ENCODE data around the gene GOLPH3. TPM values are rescaled to one million over a fixed set of nuclear protein-coding genes. Genes with fewer than 3 reads are reported as not detected.

The GOLPH3 gene
- total RNA-seq, 1 experiment from 2014 or later = 69.2 TPM

GRCh38 chr5:32170303-32171151, 3.6 kb downstream of the GOLPH3 start:
- ChIA-PET POLR2A (no interaction called here), RAD21 (ENCODE audit: low non-redundant PET in 1 of 2, low total read pairs in 2 of 2, uncharacterized antibody in 2 of 2, unreplicated experiment in 2 of 2) (no interaction called here), CTCF (no interaction called here)
- Histone ChIP-seq H3K9me3 (ENCODE audit: control insufficient read depth in 1 of 2, insufficient read depth in 1 of 2, low read depth in 1 of 2, low read length in 2 of 2) (no peaks in the 10 kb centered on the region), H3K27me3 (ENCODE audit: insufficient read depth, low read length) (no peaks in the 10 kb centered on the region), H3K9ac (ENCODE audit: low read length) (no peak overlapping the region), H3K36me3 (ENCODE audit: control insufficient read depth in 1 of 2, insufficient read depth in 2 of 2, low read length in 2 of 2) (peaks cover 24 to 28% of the 10 kb centered on the region in 2 experiments), H3K27ac (ENCODE audit: low read depth, low read length) (no peak overlapping the region), H3K79me2 (ENCODE audit: insufficient read depth, low read length) (peaks cover 85% of the 10 kb centered on the region), H2AFZ (ENCODE audit: low read depth, low read length, poor library complexity, severe bottlenecking) (no peak overlapping the region), H3K9me2 (ENCODE audit: insufficient read depth) (no peaks in the 10 kb centered on the region), H3K4me2 (ENCODE audit: low read length) (no peak overlapping the region; the same call in 1 of the 2 replicates), H3K4me3 (replicated peaks in 1 of 2; ENCODE audit: low read depth in 1 of 2, low read length in 2 of 2) (no peak overlapping the region), H3K4me1 (ENCODE audit: control insufficient read depth in 1 of 2, insufficient read depth in 2 of 2, low read length in 2 of 2) (peaks cover 13 to 29% of the 10 kb centered on the region in 2 experiments), H4K20me1 (ENCODE audit: insufficient read depth) (peaks cover 20% of the 10 kb centered on the region; the same call in 1 of the 2 replicates)
- no peak for TF ChIP-seq SP1 (IDR thresholded peaks at IDR 0.05; ENCODE audit: low read depth)
- no peak for TF ChIP-seq EGR1 (IDR thresholded peaks at IDR 0.05; ENCODE audit: low read depth)
- TF ChIP-seq SRF (IDR thresholded peaks at IDR 0.05; ENCODE audit: low read depth) = no peak
- TF ChIP-seq FOSL1 (IDR thresholded peaks at IDR 0.05; ENCODE audit: low read depth) = no peak
- no peak for TF ChIP-seq ZFX (IDR thresholded peaks at IDR 0.05)
- TF ChIP-seq EZH2phosphoT487 (IDR thresholded peaks at IDR 0.05; ENCODE audit: borderline replicate concordance) = no peak
- intact Hi-C loops (cut with micrococcal nuclease) = loop anchor here (5.0 kb wide), 1 partner anchor 157 kb away; no protein-coding TSS in a partner anchor
- ATAC-seq (no peak), DNase-seq (ENCODE audit: low read depth, low spot score) (no peak)
- BruUV-seq (replicated peaks) = no TSS peak

GRCh38 chr5:32168460-32169033, 5.6 kb downstream of the GOLPH3 start:
- Histone ChIP-seq H2AFZ (ENCODE audit: low read depth, low read length, poor library complexity, severe bottlenecking) (no peak overlapping the region), H3K4me1 (ENCODE audit: control insufficient read depth in 1 of 2, insufficient read depth in 2 of 2, low read length in 2 of 2) (peaks cover 10 to 19% of the 10 kb centered on the region in 2 experiments; a peak in 3 of 4 replicates), H3K27me3 (ENCODE audit: insufficient read depth, low read length) (no peaks in the 10 kb centered on the region), H3K9me2 (ENCODE audit: insufficient read depth) (no peaks in the 10 kb centered on the region), H3K4me2 (ENCODE audit: low read length) (no peak overlapping the region), H3K79me2 (ENCODE audit: insufficient read depth, low read length) (peaks cover 100% of the 10 kb centered on the region), H4K20me1 (ENCODE audit: insufficient read depth) (peaks cover 20% of the 10 kb centered on the region; the same call in 1 of the 2 replicates), H3K27ac (ENCODE audit: low read depth, low read length) (no peak overlapping the region), H3K9ac (ENCODE audit: low read length) (no peak overlapping the region), H3K9me3 (ENCODE audit: control insufficient read depth in 1 of 2, insufficient read depth in 1 of 2, low read depth in 1 of 2, low read length in 2 of 2) (no peaks in the 10 kb centered on the region), H3K36me3 (ENCODE audit: control insufficient read depth in 1 of 2, insufficient read depth in 2 of 2, low read length in 2 of 2) (peaks cover 24 to 28% of the 10 kb centered on the region in 2 experiments), H3K4me3 (replicated peaks in 1 of 2; ENCODE audit: low read depth in 1 of 2, low read length in 2 of 2) (no peak overlapping the region)
- ATAC-seq (no peak), DNase-seq (ENCODE audit: low read depth, low spot score) (no peak)
- ChIA-PET RAD21 (ENCODE audit: low non-redundant PET in 1 of 2, low total read pairs in 2 of 2, uncharacterized antibody in 2 of 2, unreplicated experiment in 2 of 2) (no interaction called here), CTCF (no interaction called here), POLR2A (no interaction called here)
- BruUV-seq (replicated peaks) = no TSS peak
- TF ChIP-seq CTCF (IDR thresholded peaks at IDR 0.05 in 2 of 3, conservative IDR thresholded peaks at IDR 0.05 in 1 of 3; ENCODE audit: borderline replicate concordance in 1 of 3, insufficient read depth in 1 of 3, low read depth in 2 of 3, low read length in 2 of 3) (no peak), YY1 (IDR thresholded peaks at IDR 0.05; ENCODE audit: extremely low read depth, insufficient replicate concordance, low read depth, low read length) (no peak), CEBPB (IDR thresholded peaks at IDR 0.05; ENCODE audit: low read depth) (no peak), RAD21 (IDR thresholded peaks at IDR 0.05; ENCODE audit: low read depth) (no peak)
- intact Hi-C loops (cut with micrococcal nuclease) = no loop called here

Data from HCT116 (cell line).